CD14-positive monocyte (primary cell): Measurements from ENCODE around the gene KAT2B. TPM values are rescaled to one million over a fixed set of nuclear protein-coding genes. Genes with fewer than 3 reads are reported as not detected.
A peak's percentile ranks its signal among the peaks of the same experiment; 100 is the strongest.

Experiments
- DNase-seq, 3 donors: peaks; one replicate each; pipeline ENCODE4 v3.0.0-alpha.2; 2011 to 2022
- H2AFZ ChIP-seq: 2 replicates; pipeline ENCODE4 v1.6.0; 2012; ENCODE audit warnings: mild to moderate bottlenecking, low read depth, low read length, inconsistent platforms; ENCODE audit not compliant: insufficient read depth, poor library complexity, severe bottlenecking
- H3K27ac ChIP-seq, 2 donors: 1 replicate in 1 of 2; 2 replicates in 1 of 2; pipeline ENCODE4 v1.5.1; 2012 to 2013; ENCODE audit warnings: low read length in 2 of 2, control low read depth in 1 of 2, inconsistent platforms in 1 of 2, low read depth in 1 of 2, mild to moderate bottlenecking in 1 of 2
- H3K27me3 ChIP-seq, 2 donors: one replicate each; pipeline versions ENCODE4 v1.6.0 to v1.6.1; 2011 to 2013; ENCODE audit warnings: low read length in 2 of 2; ENCODE audit not compliant: control insufficient read depth in 2 of 2, insufficient read depth in 2 of 2
- H3K36me3 ChIP-seq, 2 donors: replicated peaks in 1 of 2; 1 replicate in 1 of 2; 2 replicates in 1 of 2; pipeline versions ENCODE4 v1.5.1 to v1.6.1; 2012 to 2013; ENCODE audit warnings: low read length in 2 of 2, control low read depth in 1 of 2, inconsistent platforms in 1 of 2, mild to moderate bottlenecking in 1 of 2; ENCODE audit not compliant: insufficient read depth in 2 of 2, control insufficient read depth in 1 of 2
- H3K4me1 ChIP-seq, 2 donors: 1 replicate in 1 of 2; 2 replicates in 1 of 2; pipeline versions ENCODE4 v1.5.1 to v1.6.1; 2012 to 2013; ENCODE audit warnings: low read length in 2 of 2, control low read depth in 1 of 2, inconsistent platforms in 1 of 2, mild to moderate bottlenecking in 1 of 2, moderate library complexity in 1 of 2; ENCODE audit not compliant: insufficient read depth in 2 of 2, control insufficient read depth in 1 of 2
- H3K4me2 ChIP-seq: replicated peaks from 2 replicates; pipeline ENCODE3; 2012; ENCODE audit warnings: low read length, moderate library complexity, mild to moderate bottlenecking; ENCODE audit not compliant: poor library complexity, severe bottlenecking; ENCODE audit errors: extremely low read depth
- H3K4me3 ChIP-seq, 3 experiments: fragments of 200-600 bp in 1 of 3; sonication (generic) in 1 of 3; replicated peaks in 1 of 3; 1 replicate in 2 of 3; 2 replicates in 1 of 3; pipeline ENCODE4 v1.5.1; 2011 to 2013; ENCODE audit warnings: low read length in 3 of 3, mild to moderate bottlenecking in 3 of 3, control low read depth in 2 of 3, low read depth in 2 of 3, inconsistent platforms in 1 of 3, moderate library complexity in 1 of 3
- H3K79me2 ChIP-seq: 2 replicates; pipeline ENCODE4 v1.6.0; 2012; ENCODE audit warnings: mild to moderate bottlenecking, control low read depth, inconsistent platforms, low read length, moderate library complexity; ENCODE audit not compliant: insufficient read depth
- H3K9ac ChIP-seq: 2 replicates; pipeline ENCODE4 v1.6.0; 2017; ENCODE audit warnings: low read length, mild to moderate bottlenecking; ENCODE audit not compliant: insufficient read depth, poor library complexity, severe bottlenecking
- H3K9me3 ChIP-seq, 2 donors: replicated peaks in 1 of 2; 1 replicate in 1 of 2; 2 replicates in 1 of 2; pipeline versions ENCODE4 v1.5.1 to v1.6.1; 2012 to 2013; ENCODE audit warnings: low read length in 2 of 2, control low read depth in 1 of 2; ENCODE audit not compliant: control insufficient read depth in 1 of 2, insufficient read depth in 1 of 2
- H4K20me1 ChIP-seq: 2 replicates; pipeline ENCODE4 v1.6.0; 2012; ENCODE audit warnings: mild to moderate bottlenecking, low read length, control low read depth, moderate library complexity; ENCODE audit not compliant: insufficient read depth
- H3K27ac Mint-ChIP-seq, 7 donors: one replicate each; pipeline ENCODE4 v1.8.0; 2020; ENCODE audit warnings: mild to moderate bottlenecking in 7 of 7, mixed read lengths in 7 of 7, moderate library complexity in 6 of 7, inconsistent platforms in 2 of 7
- H3K27me3 Mint-ChIP-seq, 3 donors: one replicate each; pipeline ENCODE4 v1.8.0; 2021 to 2022; ENCODE audit warnings: low read depth in 3 of 3, mild to moderate bottlenecking in 3 of 3, mixed read lengths in 3 of 3, moderate library complexity in 3 of 3, inconsistent platforms in 1 of 3
- H3K36me3 Mint-ChIP-seq, 2 donors: one replicate each; pipeline ENCODE4 v1.8.0; 2020; ENCODE audit warnings: mixed read lengths in 2 of 2, inconsistent platforms in 1 of 2, mild to moderate bottlenecking in 1 of 2
- H3K4me1 Mint-ChIP-seq: one replicate; pipeline ENCODE4 v1.8.0; 2020; ENCODE audit warnings: mild to moderate bottlenecking, mixed read lengths
- H3K4me3 Mint-ChIP-seq, 2 donors: one replicate each; pipeline ENCODE4 v1.8.0; 2020; ENCODE audit warnings: mild to moderate bottlenecking in 2 of 2, mixed read lengths in 2 of 2, moderate library complexity in 1 of 2
- H3K9me3 Mint-ChIP-seq, 7 donors: one replicate each; pipeline ENCODE4 v1.8.0; 2020 to 2022; ENCODE audit warnings: mixed read lengths in 7 of 7, mild to moderate bottlenecking in 6 of 7, moderate library complexity in 6 of 7, inconsistent platforms in 2 of 7
- WGBS: methylation state at CpG from one replicate; pipeline ENCODE4 v1.1.5; 2013; ENCODE audit warnings: missing lambda C conversion rate; ENCODE audit not compliant: insufficient coverage; 5-methylcytosine and 5-hydroxymethylcytosine counted together
- intact Hi-C, 2 donors: fragments of 100-400 bp; cut with micrococcal nuclease; formaldehyde crosslinking; loops; one replicate each; pipeline versions ENCODE4 v1.15.0 to v1.15.1; 2023
- polyA plus RNA-seq, 3 donors: library from polyadenylated mRNA; depleted of rRNA in 1 of 3; unstranded in 2 of 3; stranded (reverse) in 1 of 3; fragments of 300-500 nt in 2 of 3; fragments of >200 nt in 1 of 3; fragmentation: Illumina TruSeq in 2 of 3; gene quantifications; 1 replicate in 2 of 3; 2 replicates in 1 of 3; pipeline ENCODE4 v1.2.3, GENCODE V29; 2012 to 2021
- TF ChIP-seq, protein P1 (sequence below): fragments of 200-600 bp; IDR thresholded peaks from one replicate; pipeline ENCODE4 v1.8.0; 2022; ENCODE audit warnings: antibody characterized with exemption, mild to moderate bottlenecking

Gene KAT2B
- polyA plus RNA-seq, 3 donors = 2.7 to 14.6 (median 3.5) TPM

- no peaks in the 10 kb centered on the region for H3K9me3 Mint-ChIP-seq
- H3K4me1 Mint-ChIP-seq = peaks cover 2% of the 10 kb centered on the region
- H4K20me1 ChIP-seq = no peaks in the 10 kb centered on the region
- H2AFZ ChIP-seq = peak within 1 kb of the TSS; percentile 89
- WGBS = 0% methylated on average over 59 of the region's 65 CpGs
- H3K9me3 ChIP-seq = no peaks in the 10 kb centered on the region
- peak within 1 kb of the TSS; percentile 67 to 95 for H3K27ac ChIP-seq
- TF ChIP-seq, protein P1, sequence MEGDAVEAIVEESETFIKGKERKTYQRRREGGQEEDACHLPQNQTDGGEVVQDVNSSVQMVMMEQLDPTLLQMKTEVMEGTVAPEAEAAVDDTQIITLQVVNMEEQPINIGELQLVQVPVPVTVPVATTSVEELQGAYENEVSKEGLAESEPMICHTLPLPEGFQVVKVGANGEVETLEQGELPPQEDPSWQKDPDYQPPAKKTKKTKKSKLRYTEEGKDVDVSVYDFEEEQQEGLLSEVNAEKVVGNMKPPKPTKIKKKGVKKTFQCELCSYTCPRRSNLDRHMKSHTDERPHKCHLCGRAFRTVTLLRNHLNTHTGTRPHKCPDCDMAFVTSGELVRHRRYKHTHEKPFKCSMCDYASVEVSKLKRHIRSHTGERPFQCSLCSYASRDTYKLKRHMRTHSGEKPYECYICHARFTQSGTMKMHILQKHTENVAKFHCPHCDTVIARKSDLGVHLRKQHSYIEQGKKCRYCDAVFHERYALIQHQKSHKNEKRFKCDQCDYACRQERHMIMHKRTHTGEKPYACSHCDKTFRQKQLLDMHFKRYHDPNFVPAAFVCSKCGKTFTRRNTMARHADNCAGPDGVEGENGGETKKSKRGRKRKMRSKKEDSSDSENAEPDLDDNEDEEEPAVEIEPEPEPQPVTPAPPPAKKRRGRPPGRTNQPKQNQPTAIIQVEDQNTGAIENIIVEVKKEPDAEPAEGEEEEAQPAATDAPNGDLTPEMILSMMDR = no peak
- no peak within 1 kb of the TSS for H3K4me3 Mint-ChIP-seq
- H3K27me3 Mint-ChIP-seq = no peaks in the 10 kb centered on the region
- H3K27me3 ChIP-seq = no peaks in the 10 kb centered on the region
- H3K9ac ChIP-seq = peak within 1 kb of the TSS; percentile 81
- peaks cover 0 to 11% of the 10 kb centered on the region in 2 donors for H3K36me3 ChIP-seq
- intact Hi-C loops = loop anchor here (2.0 to 10.0 kb wide), 4 partner anchors 61 to 239 kb away; partner anchors contain the start of genes KAT2B (in 2 of the 2) and RAB5A (in 2 of the 2)
- peaks cover 14 to 18% of the 10 kb centered on the region in 2 donors for H3K4me1 ChIP-seq
- peaks cover 4 to 14% of the 10 kb centered on the region in 2 donors for H3K36me3 Mint-ChIP-seq
- no peak within 1 kb of the TSS for H3K27ac Mint-ChIP-seq
- peak within 1 kb of the TSS; percentile 75 to 90 (median 82) for H3K4me3 ChIP-seq
- peak within 1 kb of the TSS; percentile 84 for H3K4me2 ChIP-seq
- DNase-seq = peak; percentile 97 to 100 (median 99)
- peaks cover 35% of the 10 kb centered on the region for H3K79me2 ChIP-seq
These were observed 145.7 kb downstream of the KAT2B start, which contains the start of gene SGO1 for GRCh38 chr3:20185679-20186599. Gene SGO1 (minus strand): TSS chr3:20186206. CDS start chr3:20184027, 2,179 bp downstream.

DNA sequence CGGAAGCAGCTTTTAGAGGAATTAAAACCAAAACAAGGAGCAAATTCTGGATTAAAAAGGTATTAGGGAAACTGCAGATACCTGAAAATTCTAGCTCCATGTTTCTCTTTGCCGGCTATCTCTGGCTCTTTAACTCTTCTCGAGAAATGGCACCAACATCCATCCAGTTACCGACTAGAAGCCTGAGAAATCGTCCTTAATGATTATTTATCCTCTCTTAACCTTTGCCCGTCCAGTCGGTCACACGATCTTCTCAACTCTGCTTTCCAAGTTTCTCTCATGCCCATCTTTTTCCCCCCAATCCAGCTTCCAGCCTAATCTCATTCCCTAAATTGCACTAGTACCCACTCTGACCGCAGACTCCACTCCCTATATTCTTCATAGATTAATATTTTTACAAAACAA, 146.4 kb downstream of the KAT2B start:
- H3K36me3 ChIP-seq = peaks cover 0 to 11% of the 10 kb centered on the region in 2 donors

More for the DNA sequence above, 146.4 kb downstream of the KAT2B start:
- H3K4me3 ChIP-seq = peak overlapping the region; percentile 75 to 90 (median 82)
- H3K9ac ChIP-seq = peak overlapping the region; percentile 81
- H4K20me1 ChIP-seq = no peaks in the 10 kb centered on the region
- H3K36me3 Mint-ChIP-seq = peaks cover 4 to 12% of the 10 kb centered on the region in 2 donors
- H3K4me1 Mint-ChIP-seq = peaks cover 2% of the 10 kb centered on the region
- H3K27me3 ChIP-seq = no peaks in the 10 kb centered on the region
- H3K9me3 ChIP-seq = no peaks in the 10 kb centered on the region
- H2AFZ ChIP-seq = peak overlapping the region; percentile 89
- peaks cover 14 to 18% of the 10 kb centered on the region in 2 donors for H3K4me1 ChIP-seq
- no peak overlapping the region for H3K4me3 Mint-ChIP-seq
- no peak for DNase-seq
- intact Hi-C loops = loop anchor here (2.0 to 10.0 kb wide), 4 partner anchors 62 to 240 kb away; partner anchors contain the start of genes KAT2B (in 2 of the 2) and RAB5A (in 2 of the 2)
- peak overlapping the region; percentile 84 for H3K4me2 ChIP-seq
- WGBS = 0% methylated on average over 8 of the region's 9 CpGs
- no peak overlapping the region for H3K27ac Mint-ChIP-seq
- H3K27me3 Mint-ChIP-seq = peaks cover 0 to 3% (median 0%) of the 10 kb centered on the region in 3 donors
- H3K27ac ChIP-seq = peak overlapping the region; percentile 67 to 95
- TF ChIP-seq, protein P1 = no peak
- no peaks in the 10 kb centered on the region for H3K9me3 Mint-ChIP-seq
- peaks cover 35% of the 10 kb centered on the region for H3K79me2 ChIP-seq
